HPDE6-E6E7 (cell line): ENCODE results near the gene ZNF219.

Experiments used
- DNase-seq: peaks from one replicate; pipeline ENCODE4 v3.0.0; 2011; ENCODE audit warnings: missing footprints; ENCODE audit errors: extremely low spot score

ZNF219 gene

DNA sequence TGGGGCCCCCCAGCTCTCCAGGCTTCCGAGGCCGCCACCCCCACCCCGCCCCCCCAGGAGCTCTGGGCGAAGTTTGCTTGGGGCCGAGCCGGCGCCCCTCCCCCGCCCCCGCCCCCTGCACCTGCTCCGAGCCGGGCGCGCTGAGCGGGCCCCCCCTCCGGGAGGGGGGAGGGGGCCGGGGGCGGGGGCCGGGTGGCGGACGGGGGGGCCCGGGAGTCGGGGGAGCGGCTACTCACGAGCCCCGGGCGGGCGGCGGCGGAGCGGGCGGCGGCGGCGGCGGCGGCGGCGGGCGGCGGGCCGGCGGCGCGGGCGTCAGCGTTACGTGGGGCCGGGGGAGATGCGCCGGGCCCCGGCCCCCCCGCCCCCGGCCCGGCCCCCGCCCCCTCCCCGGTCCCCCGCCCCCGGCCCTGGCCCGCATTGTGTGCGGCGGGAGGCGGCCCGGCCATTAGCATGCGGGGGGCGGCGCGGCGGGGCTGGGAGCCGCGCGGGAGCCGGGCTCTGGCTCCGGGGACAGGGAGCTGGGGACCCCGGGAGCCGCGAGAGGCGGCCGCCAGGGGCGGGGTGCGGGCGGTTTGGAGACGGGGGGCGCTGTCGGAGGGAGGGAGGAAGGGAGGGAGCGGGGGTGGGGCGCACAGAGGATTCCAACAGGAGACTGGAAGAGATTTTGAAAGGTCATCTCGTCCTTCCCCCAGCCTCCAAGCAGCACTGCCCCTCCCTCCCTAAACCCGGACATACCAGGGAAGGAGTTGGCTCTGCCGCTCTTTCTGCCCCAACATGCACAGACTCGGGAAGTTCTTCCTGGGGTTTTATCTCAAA lies at the start of gene ZNF219:
Gene ZNF219, minus strand, starts transcription at position 580 of the 816 bp plus-strand sequence. CDS start 5,064 bp downstream, outside the sequence.
- DNase-seq: peak; percentile 63

DNA sequence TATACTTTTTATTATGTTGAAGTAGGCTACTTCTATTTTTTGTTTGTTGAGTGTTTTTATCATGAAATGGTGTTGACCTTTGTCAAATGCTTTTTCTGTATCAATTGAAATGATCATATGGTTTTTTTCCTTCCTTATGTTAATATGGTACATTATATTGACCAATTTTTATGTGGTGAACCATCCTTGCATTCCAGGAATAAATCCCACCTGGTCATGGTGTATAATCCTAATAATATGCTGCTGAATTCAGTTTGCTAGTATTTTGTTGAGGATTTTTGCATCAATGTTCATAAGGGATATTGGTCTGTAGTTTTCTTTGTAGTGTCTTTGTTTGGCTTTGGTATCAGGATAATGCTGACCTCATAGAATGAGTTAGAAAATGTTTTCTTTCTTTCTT lies 47.0 kb upstream of the ZNF219 start:
- DNase-seq: no peak

DNA sequence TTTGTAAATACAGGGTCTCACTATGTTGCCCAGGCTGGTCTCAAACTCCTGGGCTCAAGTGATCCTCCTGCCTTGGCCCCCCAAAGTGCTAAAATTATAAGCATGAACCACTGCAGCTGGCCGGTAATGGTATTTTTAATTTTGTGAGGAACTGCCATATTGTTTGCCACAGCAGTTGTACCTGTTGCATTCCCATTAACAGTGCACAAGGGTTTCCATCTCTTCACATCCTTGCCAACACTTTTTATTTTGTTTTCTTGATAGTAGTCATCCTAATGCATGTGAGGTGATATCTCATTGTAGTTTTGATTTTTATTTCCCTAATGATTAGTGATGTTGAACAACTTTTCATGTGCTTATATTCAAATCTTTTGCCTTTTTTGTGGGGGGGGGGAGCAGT lies 43.9 kb upstream of the ZNF219 start:
- DNase-seq: no peak

DNA sequence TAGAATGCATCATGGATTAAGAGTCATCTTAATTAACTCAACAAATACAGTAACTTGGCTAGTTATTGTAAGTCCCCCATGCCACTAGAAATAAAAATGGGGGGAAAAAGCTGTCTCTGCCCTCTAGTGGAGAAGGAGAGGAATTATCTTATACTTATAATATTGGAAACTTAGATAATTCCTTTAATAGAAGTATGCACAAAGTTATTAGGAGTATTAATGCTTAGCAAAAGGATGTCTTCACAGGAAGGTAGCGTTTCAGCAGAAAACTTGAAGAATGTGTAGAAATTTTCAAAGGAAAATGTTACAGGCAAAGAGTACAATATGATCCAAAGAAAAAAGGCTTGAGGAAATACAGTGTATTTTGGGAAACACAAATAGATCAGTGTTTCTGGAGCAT lies 37.6 kb upstream of the ZNF219 start:
- DNase-seq: peak; percentile 12

DNA sequence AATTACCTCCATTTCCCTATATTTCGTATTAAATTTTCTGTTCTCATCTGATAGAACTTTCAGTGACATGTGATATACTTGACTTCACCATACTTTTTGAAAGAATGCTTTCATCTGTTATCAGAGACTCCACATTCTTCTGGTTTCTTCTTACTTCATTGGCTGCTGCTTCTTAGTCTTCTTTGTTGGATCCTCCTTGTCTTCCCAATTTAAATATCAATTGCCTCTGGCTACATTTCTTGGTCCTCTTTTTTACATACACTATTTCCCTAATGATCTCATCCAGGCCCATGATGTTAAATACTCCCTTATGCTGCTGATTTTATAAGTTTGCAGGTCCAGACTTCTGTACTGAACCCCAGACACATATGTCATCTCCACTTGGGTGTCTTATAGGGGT lies 35.4 kb upstream of the ZNF219 start:
- no peak for DNase-seq

DNA sequence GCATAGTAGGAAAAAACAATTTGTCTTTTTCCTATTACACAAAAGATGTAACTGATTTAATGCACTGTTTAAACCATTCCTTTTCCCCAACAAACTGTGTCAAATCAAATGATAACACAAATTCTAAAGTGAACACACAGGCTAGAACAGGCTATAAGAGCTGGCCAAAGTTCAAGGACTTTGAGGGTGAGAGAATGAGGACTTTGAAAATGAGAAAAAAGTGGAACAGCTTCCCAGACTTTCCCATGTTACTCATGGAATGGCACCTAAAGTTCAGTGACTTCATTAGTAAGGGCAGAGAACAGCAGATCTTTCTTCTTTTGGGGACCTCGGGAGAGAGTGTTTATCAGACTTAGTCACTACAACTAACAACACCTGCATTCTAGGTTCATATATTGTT lies 25.0 kb upstream of the ZNF219 start:
- no peak for DNase-seq

DNA sequence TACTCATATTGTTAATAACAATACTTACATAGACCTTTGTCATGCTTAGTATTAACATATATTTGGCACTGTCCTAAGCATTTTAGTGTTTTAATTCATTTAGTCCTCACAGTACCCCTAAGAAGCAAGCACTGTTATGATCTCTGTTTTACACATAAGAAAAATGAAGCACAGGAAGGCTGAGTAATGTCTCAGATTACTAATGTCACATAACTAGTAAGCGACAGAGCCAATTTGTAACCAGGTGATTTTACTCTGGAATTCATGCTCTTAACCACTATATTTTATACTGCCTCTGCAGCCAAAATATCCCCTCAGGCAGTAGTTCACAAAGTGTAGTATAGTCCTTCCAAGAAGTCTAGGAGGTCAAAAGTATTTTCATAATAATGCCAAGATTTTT lies 22.7 kb upstream of the ZNF219 start:
- DNase-seq: no peak

DNA sequence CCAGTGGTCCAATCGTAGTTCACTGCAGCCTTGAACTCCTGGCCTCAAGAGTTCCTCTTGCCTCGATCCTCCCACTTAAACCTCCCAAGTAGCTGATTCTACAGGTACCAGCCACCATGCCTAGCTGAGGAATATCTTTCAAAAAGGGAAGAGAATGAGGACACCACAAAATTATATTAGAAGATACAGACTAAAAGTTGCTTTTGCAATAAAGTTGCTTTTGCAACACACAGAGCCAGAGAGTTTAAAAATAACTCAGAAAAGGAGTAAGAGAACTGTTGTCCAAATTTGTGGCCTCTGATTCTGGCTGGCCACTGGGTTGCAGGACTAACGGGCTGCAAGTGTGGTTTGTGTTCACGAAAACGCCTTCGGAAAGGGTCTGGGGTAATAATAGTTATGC lies 22.2 kb upstream of the ZNF219 start:
- DNase-seq: no peak

DNA sequence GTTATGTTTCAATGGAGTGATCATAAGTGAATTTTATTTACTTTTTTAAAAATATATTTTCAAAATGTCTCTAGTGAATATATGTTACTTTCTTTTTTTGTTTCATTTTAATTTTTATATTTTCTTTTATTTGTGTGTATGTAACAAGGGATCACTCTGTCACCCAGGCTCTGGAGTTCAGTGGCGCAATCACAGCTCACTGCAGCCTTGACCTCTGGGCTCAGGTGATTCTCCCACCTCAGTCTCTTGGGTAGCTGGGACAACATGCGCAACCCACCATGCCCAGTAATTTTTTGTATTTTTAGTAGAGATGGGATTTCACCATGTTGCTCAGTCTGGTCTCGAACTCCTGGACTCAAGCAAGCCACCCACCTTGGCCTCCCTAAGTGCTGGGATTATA lies 20.5 kb upstream of the ZNF219 start:
- DNase-seq: no peak

DNA sequence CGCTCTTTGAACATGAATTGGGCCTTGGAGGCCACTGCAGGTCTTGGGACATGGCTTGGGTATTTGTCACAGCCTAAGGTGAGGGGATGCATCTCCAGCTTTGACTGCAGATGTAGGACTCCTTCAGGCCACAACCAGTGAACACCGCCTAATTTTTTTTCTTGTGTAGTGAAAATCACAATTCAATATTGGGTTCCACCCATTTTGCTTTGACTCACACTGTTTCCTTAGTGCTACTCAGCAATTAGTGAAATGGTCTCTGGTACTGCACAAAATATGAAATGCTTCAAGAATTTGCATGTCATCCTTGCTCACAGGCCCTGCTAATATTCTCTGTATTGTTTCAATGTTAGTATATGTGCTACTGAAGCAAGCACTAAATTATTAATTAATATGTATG lies 14.9 kb upstream of the ZNF219 start:
- DNase-seq: no peak

DNA sequence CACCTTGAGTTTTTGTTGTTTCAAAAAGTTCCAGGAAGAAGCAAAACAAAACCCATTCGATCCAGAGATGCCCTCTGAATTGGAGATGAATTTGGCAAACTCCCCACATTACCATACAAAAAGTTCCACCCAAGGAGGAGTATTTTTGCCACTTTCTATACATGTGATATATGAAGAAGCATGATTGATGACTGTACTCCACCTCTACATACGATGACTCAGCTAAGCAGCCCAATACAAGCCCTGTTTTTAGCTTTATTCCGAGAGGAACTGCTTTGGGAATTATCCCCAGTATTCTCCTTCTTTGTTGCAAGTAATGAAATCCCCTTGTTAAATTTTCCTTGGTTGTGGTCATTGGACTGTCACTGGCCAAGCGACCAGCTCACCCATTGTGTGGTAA lies 13.8 kb upstream of the ZNF219 start:
- no peak for DNase-seq

DNA sequence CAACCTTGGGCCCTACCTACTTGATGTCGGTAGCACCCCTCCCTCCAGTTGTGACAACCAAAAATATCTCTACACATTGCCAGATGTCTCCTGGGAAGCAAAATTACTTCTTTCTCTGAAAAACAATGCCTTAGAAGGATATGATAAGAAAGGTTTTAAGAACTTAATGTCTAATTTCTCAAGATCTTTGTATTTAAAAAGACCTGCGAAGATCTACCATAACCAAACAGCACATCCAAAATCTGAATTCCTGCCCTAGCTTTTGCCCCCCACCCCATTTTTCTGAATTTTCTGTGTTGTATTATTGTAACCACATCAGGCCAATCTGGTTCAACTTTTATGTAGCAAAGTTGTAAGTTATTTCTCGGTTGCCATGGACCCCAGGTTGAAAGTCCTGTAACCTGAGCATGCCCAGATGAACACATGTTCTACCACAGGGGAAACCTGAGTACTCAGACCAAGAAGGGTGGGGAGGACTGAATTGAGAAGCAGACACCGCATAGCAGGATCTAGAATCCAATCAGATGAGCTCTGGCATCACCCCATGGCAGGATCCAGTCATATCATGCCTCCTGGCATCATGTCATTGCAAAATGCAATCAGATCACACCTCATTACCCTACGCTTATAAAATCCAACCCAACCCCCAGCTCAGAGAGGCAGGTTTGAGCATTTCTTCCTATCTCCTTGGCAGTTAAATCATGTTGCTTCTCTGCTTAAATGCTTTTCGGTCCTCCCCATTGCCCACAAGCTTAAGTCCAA lies 11.1 kb upstream of the ZNF219 start:
- no peak for DNase-seq

DNA sequence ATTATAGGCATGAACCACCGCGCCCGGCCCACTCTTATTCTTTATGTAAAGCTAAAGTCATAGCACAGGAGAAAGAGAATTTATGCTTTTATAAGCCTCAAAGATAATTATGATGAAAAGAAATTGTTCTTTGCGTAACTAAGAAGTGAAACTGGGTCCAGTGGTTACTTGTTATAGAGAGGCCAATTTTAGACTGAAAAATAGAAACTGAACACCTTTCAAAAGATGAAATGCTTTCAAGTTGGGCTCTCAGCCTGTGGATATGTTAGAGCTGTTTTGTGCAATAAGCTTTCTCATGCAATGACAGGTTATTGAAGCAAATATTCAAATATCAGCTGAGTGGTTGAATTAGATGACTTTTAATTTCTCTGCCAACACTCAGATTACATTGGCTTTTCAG lies 10.3 kb upstream of the ZNF219 start:
- no peak for DNase-seq

DNA sequence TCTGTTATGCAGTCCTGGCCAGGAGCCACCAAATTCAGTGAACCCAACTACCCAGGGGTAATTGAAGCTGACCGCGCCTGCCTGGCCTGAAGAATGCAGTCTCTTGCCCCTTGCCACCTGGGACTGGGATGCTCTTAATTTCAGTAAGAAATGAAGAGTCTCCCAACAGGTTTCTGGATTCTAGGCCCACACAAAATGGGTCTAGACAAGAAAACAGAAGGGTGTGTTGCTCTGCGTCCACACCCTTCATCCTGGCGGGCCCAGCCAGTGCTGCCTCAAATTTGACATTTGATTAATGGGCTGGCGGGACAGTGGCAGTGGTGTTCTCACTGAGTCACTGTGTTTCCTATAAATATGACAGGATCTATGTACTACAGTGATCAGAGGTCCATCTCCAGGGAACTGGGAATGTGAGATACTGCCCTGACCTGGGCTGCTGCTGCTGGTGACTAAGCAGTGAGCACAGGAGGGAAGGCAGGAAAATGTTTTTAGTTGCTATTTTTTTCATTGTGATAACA lies 8.9 kb upstream of the ZNF219 start:
- DNase-seq: no peak

DNA sequence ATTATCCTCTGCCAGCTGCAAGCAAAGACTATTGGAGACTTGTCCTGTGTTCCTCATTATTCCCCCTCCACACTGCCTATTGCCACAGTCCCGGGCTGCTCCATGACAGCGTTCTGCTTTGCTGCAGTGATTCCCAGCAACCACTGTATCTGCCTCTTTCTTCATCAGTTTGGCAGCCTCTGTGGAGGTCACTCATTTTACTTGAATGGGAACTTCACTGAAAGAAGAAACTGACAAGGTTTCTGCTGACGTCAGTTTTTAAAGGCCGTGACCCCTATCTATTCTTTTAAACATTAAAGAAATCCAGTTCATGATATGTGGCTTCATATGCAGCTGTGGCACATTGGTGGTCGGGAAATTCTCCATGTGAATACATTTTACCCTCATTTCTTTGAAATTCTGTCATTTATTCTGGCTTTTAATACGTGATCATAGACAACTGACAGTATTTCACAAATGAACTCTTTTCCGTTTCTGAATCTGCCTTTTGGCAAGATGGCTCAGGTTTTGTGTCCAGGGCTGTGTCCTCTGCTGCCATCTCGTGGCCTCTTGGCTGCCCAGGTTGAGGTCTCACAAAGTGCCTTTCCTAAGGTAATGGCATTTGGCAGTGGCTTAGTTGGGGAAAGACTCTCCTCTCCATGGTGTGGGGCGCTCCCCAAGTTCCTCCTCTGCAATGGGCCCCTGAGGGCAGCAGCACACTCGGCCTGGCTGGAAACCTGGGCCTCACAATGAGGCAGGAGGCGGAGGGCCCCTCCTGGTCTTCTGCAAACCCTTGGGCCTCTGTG lies 8.2 kb upstream of the ZNF219 start:
- DNase-seq: no peak

DNA sequence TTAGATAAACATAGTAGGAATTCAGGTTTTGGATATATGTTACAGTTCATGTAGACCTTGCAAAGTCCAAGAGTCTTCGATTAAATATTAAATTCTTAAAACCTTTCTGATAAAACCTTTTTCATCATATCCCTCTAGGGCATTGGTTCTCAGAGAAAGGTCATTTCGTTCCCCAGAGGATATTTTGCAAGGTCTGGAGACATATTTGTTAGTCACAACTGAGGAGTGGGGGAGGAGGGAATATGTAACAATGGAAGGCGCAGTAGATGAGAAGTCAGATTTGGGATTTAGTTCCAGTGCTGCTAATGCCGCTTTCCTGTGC lies 7.7 kb upstream of the ZNF219 start:
- no peak for DNase-seq

DNA sequence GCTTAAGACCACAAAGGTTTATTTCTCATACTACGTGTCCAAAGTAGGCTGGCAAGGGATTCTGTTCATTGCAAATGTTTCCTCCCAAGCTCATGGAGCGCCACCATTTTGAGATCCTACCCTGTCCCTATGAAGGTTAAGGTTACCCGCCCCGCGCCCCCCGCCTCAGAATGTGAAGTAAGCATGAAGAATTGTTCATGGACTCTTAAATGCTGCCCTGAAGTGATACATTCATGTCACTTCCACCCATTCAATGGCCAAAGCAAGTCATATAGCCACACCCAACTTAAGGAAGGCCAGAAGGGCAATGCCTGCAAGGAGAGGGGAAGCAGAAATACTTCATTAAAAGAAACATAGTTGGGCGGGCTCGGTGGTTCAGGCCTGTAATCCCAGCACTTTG lies 6.6 kb upstream of the ZNF219 start:
- no peak for DNase-seq

DNA sequence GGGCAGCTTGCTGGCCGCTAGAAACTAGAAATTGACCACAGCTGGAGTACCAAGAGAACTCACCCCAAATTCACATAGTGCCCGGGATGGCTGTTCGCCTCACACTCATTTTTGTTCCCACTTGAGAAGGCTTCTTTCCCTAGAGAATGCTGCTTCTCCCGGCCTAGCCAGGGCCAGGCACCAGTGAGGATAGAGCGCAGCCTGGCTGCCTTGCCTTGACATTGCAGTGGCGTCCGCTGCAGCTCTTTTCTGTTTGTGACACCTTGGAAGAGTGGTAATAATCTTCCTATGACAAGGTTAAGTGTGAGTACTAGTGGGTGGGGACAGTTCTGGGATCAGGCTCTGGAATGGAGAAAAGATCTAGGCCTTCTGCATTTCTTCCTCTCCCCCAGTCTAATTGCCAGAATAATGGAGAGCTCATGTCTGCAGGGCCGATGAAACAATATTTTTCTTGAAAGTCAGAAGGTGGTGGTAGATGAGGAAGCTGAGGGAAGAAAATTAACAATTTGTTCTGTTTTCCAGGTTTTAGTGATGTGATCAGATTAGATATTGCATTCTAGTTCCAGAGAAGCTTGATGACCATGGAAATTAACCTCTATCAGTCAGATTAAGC lies 6.1 kb upstream of the ZNF219 start:
- DNase-seq: peak; percentile 79

DNA sequence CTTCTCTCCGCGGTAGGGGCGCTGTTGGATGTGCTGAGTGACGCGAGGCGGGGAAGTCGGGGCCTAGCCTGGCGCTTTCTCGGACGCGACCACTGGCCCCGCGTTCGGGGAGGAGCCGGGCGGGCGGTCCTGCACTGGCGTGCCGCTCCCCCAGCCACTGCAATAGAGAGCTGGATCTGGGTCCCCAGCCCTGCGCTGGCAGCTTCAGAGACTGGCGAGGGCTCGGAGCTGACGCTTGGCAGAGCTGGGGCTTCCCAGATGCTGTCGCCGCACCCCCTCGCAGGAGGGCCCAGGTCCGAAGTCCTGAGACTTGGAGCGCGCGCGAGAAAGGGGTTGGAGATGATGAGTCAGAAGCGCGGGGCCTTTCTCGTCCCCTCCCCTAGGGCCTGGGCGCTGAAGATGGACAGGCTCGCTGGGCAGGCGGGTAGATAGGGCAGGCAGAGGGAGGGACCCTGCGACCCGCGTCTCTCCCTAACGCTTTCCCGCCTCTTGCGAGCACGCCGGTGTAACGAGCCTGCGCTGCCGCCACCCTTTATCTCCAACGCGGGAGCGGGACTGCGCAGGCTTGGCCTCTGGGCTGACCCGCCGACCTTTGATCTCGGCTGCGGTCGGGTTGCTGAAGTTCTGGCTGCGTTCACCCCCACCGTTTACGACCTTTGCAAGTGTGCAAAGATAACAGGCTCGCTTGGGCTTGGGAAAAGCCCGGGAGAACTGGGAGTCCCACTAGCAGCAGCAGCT lies 5.4 kb upstream of the ZNF219 start:
- peak; percentile 95 for DNase-seq

DNA sequence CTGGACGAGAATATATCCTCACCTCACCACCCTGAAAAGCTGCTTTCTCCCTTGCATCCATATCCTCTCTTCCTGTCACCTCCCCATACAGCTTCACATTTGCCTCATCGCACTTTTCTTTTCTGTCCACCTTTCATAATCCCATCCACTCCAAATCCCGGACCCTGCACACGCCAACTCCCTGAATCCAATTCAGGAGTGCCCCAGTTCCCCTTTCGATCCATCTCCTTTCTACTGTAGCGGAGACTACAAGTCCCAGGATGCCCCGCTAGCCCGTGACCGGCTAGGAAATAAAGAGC lies 4.9 kb upstream of the ZNF219 start:
- DNase-seq: no peak
